Stromal cell of bone marrow (primary cell): ENCODE data around the gene NAPB.
A peak's percentile ranks its signal among the peaks of the same experiment; 100 is the strongest.

Experiments used
- DNase-seq: peaks from one replicate; pipeline ENCODE4 v3.0.0-alpha.2; 2012; ENCODE audit warnings: low read depth

Gene NAPB

GRCh38 chr20:23437126-23437899 is 16.0 kb upstream of the NAPB start:
- DNase-seq, result no peak

GRCh38 chr20:23436681-23437080 is 15.4 kb upstream of the NAPB start:
- DNase-seq, result no peak

DNA sequence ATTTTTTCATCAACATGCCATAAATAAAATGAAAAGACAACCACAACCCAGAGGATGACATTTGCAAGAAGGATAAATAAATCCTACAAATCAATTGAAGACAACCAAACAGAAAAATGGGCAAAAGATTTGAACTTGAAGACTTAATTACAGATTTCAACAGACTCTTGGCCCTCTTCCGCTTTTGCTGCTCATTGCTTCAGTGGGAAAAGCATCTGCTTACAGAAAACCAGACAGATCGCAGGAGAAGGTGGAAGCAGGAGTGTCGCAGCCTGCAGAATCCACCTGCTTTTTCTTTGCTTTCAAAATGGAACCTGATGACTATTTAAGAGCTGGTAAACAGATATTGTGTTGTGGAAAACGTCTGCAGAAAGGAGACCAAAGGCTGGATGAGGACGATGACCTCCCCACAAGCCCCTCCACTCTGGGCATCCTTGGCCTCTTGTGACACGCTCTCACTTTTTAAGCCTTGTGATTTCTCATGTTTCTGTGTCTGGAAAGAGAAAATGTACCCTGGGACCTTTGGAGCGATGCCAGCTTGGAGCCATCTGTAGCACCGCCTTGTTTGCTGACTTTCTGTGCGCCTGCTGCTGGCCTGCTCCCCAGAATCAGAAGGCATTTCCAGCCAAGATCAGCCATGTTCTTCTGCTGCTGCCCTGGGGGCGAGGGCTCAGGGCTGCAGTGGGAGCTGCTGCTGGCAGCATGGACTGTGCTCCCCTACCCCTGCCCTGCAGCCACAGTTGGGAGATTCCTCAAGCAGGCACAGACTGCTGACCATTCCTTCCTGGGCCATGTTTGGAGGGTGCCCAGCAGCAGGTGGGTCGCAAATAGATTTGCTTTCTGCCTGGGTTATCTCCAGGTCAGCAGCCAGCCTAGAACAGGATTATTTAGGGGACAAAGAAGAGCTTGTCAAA is 14.6 kb upstream of the NAPB start:
- no peak for DNase-seq

DNA sequence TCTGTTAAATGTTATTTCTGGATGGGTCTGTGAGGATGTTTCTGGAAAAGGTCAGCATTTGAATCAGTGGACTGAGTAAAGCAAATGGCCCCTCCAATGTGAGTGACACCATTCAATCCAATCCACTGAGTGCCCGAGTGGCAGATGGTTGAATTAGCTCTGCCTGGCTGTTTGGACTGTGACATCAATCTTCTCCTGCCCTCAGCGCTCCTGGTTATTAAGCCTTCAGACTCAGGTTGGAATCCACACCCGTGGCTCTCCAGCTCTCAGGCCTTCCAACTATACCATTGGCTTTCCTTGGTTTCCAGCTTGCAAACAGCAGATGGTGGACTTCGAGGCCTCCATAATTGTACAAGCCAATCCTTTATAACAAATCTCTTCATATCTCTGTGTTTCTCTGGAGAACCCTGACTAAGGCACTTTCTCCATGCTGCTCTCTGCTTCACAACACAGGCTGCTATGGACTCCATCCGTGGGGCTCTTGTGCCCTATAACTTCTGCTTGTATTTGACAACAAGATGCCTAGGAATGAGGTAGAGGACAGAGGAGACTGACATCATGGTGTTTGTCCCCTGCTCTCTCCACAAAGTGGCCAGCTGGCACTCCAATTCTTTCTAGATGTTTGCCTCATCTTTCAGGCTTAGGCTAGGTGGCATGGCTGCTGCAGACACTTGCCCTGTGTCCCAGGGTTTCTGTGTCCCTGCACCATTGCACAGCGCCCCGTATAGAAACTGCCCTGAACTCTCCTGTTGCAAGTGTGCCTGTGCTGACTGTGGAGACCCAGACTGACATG is 13.4 kb upstream of the NAPB start:
- no peak for DNase-seq

DNA sequence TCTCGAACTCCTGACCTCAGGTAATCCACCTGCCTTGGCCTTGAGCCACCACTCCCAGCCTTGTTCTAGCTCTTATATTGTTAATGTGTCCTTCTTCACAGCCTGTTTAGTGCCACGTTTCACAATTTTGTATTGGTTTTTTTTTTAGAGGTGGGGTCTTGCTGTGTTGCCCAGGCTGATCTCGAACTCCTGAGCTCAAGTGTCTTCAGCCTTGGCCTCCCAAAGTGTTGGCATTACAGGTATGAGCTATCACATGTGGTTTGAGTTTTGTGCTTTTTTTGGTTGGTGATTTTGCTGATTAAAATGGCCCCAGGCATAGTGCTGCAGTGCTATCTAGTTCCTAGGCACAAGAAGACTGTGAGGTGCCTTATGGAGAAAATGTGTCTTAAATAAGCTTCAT is 12.3 kb upstream of the NAPB start:
- no peak for DNase-seq

GRCh38 chr20:23425129-23425528 is 3.8 kb upstream of the NAPB start:
- no peak for DNase-seq

DNA sequence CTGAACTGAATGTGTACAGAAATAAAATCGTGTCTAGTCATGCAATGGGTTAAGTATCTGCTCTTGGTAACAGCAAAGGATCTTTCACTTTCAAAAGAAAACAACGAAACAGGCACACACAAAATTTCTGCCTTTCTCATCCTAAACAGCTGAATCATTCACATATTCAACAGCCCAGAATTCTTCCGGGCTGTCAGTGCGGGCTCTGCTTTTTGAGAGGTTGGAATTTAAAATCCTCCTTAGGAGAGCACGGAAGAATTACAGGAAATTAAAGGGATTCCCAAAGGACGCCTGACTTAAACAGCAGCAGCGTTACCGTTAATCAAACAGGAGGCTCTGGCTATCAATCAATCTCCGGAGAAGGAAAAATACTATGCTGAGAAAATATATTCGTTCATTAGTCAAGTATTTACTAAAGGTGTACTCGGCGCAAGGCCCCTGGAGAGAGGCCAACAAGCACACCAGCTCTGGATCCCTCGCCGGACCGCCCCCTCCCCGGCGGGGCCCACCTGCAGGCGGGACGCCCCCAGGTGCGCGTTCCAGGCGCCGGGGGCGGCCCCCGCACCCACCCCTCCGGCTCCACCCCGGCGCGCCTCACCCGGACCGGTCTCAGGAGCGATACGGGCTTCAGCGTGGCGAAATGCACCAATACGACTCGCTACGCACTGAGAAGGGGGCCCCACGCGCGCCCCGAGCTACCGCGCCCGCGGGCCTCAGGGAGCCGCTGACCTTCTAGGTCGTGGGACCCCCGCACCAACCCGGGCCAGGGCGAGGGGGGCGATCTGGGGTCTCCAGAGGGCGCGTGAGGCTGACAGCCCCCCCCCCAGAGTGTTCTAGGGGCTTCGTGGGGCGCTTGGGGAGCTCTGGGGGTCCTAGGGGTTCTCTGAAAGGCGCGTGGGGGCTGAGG is 1.0 kb downstream of the NAPB start:
- peak; percentile 62 for DNase-seq

GRCh38 chr20:23419657-23419994 is 1.7 kb downstream of the NAPB start:
- DNase-seq, result no peak

DNA sequence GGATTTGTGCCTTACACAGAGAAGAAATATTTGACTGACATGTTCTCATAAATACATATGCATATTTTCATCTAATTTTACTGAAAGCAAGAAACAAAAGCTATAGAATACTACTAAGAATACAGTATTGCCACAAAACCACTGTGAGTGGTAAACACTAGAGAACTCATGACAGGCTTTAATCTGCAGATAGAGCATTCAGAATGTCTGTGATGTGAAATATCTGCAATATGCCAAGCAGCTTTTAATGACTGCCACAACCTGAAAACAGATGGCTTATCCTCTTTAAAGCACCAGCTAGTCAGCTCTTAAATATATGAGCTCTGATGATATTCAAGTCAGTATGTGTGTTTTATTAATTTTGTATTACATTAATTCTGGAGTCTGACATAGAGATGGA is 3.4 kb downstream of the NAPB start:
- no peak for DNase-seq

DNA sequence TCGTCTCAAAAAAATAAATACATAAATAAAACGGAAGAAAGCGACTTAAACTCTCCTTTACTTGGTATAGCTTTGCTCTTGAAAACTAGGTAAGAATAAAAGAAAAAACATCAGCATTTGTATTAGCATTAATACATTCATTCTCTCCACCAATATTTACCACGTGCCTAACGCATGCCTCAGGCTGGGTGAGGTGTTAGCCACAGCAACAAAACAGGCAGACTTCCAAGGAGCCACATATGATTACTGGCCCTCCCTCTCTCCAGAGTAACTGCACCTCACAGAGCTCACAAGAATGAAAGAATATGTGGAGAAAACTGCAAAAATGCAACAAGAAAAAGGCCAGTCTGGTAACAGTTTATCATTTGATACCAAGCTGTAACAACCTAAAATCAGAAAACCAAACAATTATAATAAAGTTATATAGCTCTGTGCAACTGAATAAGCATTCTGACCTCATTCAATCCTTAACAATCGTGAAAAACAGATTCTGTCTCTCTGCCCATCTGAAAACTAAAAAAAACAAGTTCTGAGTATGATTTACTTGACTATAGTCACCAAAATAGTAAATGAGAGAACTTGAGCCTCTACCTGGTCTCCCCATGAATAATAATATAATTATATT is 5.2 kb downstream of the NAPB start:
- DNase-seq, result no peak

- DNase-seq, result no peak
Measured at GRCh38 chr20:23415555-23415954, 5.7 kb downstream of the NAPB start.

DNA sequence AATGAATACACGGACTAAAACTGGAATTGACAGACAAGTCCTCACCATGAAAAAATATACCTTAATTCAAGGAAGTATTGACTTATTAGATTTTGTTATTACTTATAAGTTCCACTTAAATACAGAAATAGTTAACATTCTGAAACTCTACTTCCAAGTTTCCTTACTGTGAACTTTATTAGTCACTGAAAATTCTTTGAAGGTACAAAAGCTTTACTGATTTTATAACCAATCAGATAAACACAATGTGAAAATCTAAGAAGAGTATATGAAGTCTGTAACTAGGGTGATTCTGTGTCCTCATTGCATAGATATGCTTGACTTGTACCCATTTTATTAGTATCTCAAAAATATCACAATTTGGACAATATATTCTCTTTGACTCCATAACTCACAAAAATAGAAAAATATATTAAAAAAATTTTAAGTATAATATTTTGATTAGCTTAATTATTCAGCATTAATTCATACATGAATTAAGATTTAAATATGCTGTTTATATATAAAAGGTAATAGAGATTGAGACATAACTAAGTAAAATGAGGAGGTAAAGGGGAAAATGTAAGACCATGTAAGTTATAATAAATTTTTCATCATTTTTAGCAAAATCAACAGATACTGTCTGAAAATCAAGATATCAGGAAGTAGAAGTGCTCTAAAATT is 6.6 kb downstream of the NAPB start:
- no peak for DNase-seq

GRCh38 chr20:23413862-23414422 is 7.3 kb downstream of the NAPB start:
- no peak for DNase-seq

GRCh38 chr20:23412026-23412425 is 9.3 kb downstream of the NAPB start:
- no peak for DNase-seq

DNA sequence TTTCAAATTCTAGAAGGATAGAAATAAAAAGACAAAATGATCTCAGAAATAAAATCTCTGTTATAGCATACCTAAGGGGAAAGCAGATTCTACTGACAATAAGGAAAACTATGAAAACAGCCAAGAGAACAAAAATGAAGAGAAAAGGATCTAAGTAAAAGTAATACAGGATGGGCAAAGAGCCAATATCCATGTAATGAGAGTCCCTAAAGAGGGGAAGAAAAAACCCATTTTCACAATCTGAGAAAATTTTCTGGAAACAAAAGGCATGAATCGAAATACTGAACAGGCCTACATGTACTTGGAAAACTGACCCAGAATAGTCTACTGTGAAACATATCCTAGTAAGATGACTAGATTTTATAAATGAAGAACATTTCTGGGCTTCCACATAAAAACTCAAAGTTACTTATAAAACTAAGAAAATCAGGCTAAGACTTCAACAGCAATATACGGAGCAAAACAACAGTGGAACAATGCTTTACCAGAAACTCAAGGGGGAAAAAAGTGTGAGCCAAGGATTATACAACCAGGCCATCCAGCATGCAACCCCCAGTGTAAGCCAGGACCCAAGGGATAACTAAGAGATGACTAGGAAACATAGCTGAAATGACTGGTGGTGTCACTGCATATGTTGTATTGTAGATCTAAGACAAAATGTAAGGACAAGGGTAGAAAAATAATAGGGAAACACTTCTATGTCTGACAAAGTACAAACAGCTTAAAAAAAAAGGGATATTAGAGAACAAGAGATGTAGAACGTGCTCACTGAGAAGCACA is 10.2 kb downstream of the NAPB start:
- no peak for DNase-seq

GRCh38 chr20:23409800-23410199 is 11.5 kb downstream of the NAPB start:
- DNase-seq, result no peak

GRCh38 chr20:23408957-23409356 is 12.3 kb downstream of the NAPB start:
- no peak for DNase-seq

- no peak for DNase-seq
Measured at GRCh38 chr20:23407781-23408464, 13.4 kb downstream of the NAPB start.

- no peak for DNase-seq
Measured at GRCh38 chr20:23406880-23407279, 14.4 kb downstream of the NAPB start.
